HEK293 (cell line): ENCODE data around the gene MYO1C.

ENCODE experiments used
- CTCF ChIA-PET: fragments of 350-600 bp; formaldehyde crosslinking; extraction: SDS; loops from one replicate; lab custom pipeline; 2021; ENCODE audit warnings: antibody characterized with exemption; lab: Yijun Ruan, JAX
- POLR2A ChIA-PET: fragments of 300-600 bp; formaldehyde crosslinking; extraction: SDS; loops from one replicate; lab custom pipeline; 2020; ENCODE audit warnings: antibody characterized with exemption, inconsistent platforms; lab: Yijun Ruan, JAX
- H3K27ac ChIP-seq: fragments of 200-500 bp; sonication (Bioruptor generic); 2 replicates; pipeline ENCODE4 v1.5.1; 2014; ENCODE audit warnings: low read depth, low read length, control low read depth, inconsistent platforms; ENCODE audit errors: extremely low read depth
- H3K36me3 ChIP-seq, 2 experiments: fragments of 200-500 bp in 1 of 2; sonication (Bioruptor generic) in 1 of 2; 1 replicate in 1 of 2; 2 replicates in 1 of 2; pipeline ENCODE4 v1.5.1; 2014 to 2017; ENCODE audit warnings: inconsistent platforms in 2 of 2, low read length in 2 of 2; ENCODE audit not compliant: control insufficient read depth in 2 of 2, insufficient read depth in 1 of 2
- H3K4me1 ChIP-seq: fragments of 200-500 bp; sonication (Bioruptor generic); 2 replicates; pipeline ENCODE4 v1.5.1; 2014; ENCODE audit warnings: mild to moderate bottlenecking, low read length, inconsistent platforms; ENCODE audit not compliant: control insufficient read depth, insufficient read depth
- H3K4me3 ChIP-seq: 2 replicates; pipeline ENCODE4 v1.5.1; 2011; ENCODE audit warnings: low read depth, mild to moderate bottlenecking, control low read depth, low read length, moderate library complexity
- H3K9me3 ChIP-seq: fragments of 200-500 bp; sonication (Bioruptor generic); 2 replicates; pipeline ENCODE4 v1.5.1; 2014; ENCODE audit warnings: low read depth, low read length, inconsistent platforms; ENCODE audit not compliant: control insufficient read depth, insufficient read depth
- BCL6B ChIP-seq: fragments of 450-650 bp; formaldehyde crosslinking; IDR thresholded peaks from 2 replicates; pipeline ENCODE4 v1.5.1; 2017; ENCODE audit warnings: missing biosample characterization, missing genetic modification characterization
- EGR2 ChIP-seq: fragments of 450-650 bp; formaldehyde crosslinking; IDR thresholded peaks from 2 replicates; pipeline ENCODE4 v1.5.1; 2016; ENCODE audit warnings: low read depth, missing biosample characterization, missing genetic modification characterization
- IKZF3 ChIP-seq: fragments of 450-650 bp; IDR thresholded peaks from 2 replicates; pipeline ENCODE4 v1.5.0; 2018; ENCODE audit warnings: missing biosample characterization, mild to moderate bottlenecking, missing genetic modification characterization, moderate library complexity
- KLF1 ChIP-seq: fragments of 450-650 bp; formaldehyde crosslinking; IDR thresholded peaks from 2 replicates; pipeline ENCODE4 v1.5.1; 2016; ENCODE audit warnings: missing biosample characterization, missing genetic modification characterization
- PRDM1 ChIP-seq: fragments of 450-650 bp; formaldehyde crosslinking; IDR thresholded peaks from 2 replicates; pipeline ENCODE4; 2016; ENCODE audit warnings: missing biosample characterization, missing genetic modification characterization
- PRDM4 ChIP-seq: fragments of 450-650 bp; formaldehyde crosslinking; IDR thresholded peaks from 2 replicates; pipeline ENCODE4 v1.5.1; 2017; ENCODE audit warnings: missing biosample characterization, missing genetic modification characterization
- REPIN1 ChIP-seq: fragments of 450-650 bp; formaldehyde crosslinking; IDR thresholded peaks from 2 replicates; pipeline ENCODE4 v1.5.1; 2017; ENCODE audit warnings: missing biosample characterization, missing genetic modification characterization, low read depth
- SCRT2 ChIP-seq: fragments of 450-650 bp; formaldehyde crosslinking; IDR thresholded peaks from 2 replicates; pipeline ENCODE4 v1.5.1; 2016; ENCODE audit warnings: missing biosample characterization, missing genetic modification characterization
- ZBTB17 ChIP-seq: fragments of 450-650 bp; formaldehyde crosslinking; IDR thresholded peaks from 2 replicates; pipeline ENCODE4 v1.5.1; 2016; ENCODE audit warnings: missing biosample characterization, missing genetic modification characterization
- ZFHX2 ChIP-seq: fragments of 450-650 bp; formaldehyde crosslinking; conservative IDR thresholded peaks from 2 replicates; pipeline ENCODE4 v1.5.1; 2016; ENCODE audit warnings: missing biosample characterization, missing genetic modification characterization
- ZFP37 ChIP-seq: fragments of 450-650 bp; formaldehyde crosslinking; IDR thresholded peaks from 2 replicates; pipeline ENCODE4 v1.5.1; 2016; ENCODE audit warnings: missing biosample characterization, missing genetic modification characterization
- ZIC2 ChIP-seq: fragments of 450-650 bp; formaldehyde crosslinking; IDR thresholded peaks from 2 replicates; pipeline ENCODE4 v1.5.1; 2016; ENCODE audit warnings: missing biosample characterization, missing genetic modification characterization
- ZNF10 ChIP-seq: fragments of 450-650 bp; formaldehyde crosslinking; IDR thresholded peaks from 2 replicates; pipeline ENCODE4 v1.5.1; 2017; ENCODE audit warnings: missing biosample characterization, missing genetic modification characterization
- ZNF223 ChIP-seq: fragments of 450-650 bp; formaldehyde crosslinking; IDR thresholded peaks from 2 replicates; pipeline ENCODE4 v1.5.1; 2016; ENCODE audit warnings: missing biosample characterization, missing genetic modification characterization
- ZNF335 ChIP-seq: fragments of 450-650 bp; formaldehyde crosslinking; conservative IDR thresholded peaks from 2 replicates; pipeline ENCODE4 v1.5.1; 2016; ENCODE audit warnings: missing biosample characterization, missing genetic modification characterization
- ZNF366 ChIP-seq: fragments of 450-650 bp; formaldehyde crosslinking; conservative IDR thresholded peaks from 2 replicates; pipeline ENCODE4 v1.5.1; 2016; ENCODE audit warnings: missing biosample characterization, missing genetic modification characterization
- ZNF37A ChIP-seq: fragments of 450-650 bp; IDR thresholded peaks from 2 replicates; pipeline ENCODE4 v1.5.1; 2018; ENCODE audit warnings: missing biosample characterization, missing genetic modification characterization
- ZNF391 ChIP-seq: fragments of 450-650 bp; formaldehyde crosslinking; IDR thresholded peaks from 2 replicates; pipeline ENCODE4 v1.5.1; 2016; ENCODE audit warnings: low read depth, missing biosample characterization, missing genetic modification characterization, borderline replicate concordance
- ZNF426 ChIP-seq: fragments of 450-650 bp; formaldehyde crosslinking; IDR thresholded peaks from 2 replicates; pipeline ENCODE4 v1.5.1; 2017; ENCODE audit warnings: missing biosample characterization, missing genetic modification characterization, mild to moderate bottlenecking, inconsistent platforms, moderate library complexity
- ZNF600 ChIP-seq: fragments of 450-650 bp; formaldehyde crosslinking; IDR thresholded peaks from 2 replicates; pipeline ENCODE4 v1.5.1; 2016; ENCODE audit warnings: missing biosample characterization, missing genetic modification characterization
- ZNF654 ChIP-seq: fragments of 450-650 bp; formaldehyde crosslinking; IDR thresholded peaks from 2 replicates; pipeline ENCODE4 v1.5.1; 2016; ENCODE audit warnings: low read depth, missing biosample characterization, missing genetic modification characterization
- ZNF660 ChIP-seq: fragments of 450-650 bp; IDR thresholded peaks from 2 replicates; pipeline ENCODE4 v1.5.1; 2018; ENCODE audit warnings: missing biosample characterization, mild to moderate bottlenecking, missing genetic modification characterization
- ZNF677 ChIP-seq: fragments of 450-650 bp; IDR thresholded peaks from 2 replicates; pipeline ENCODE4 v1.5.0; 2018; ENCODE audit warnings: missing biosample characterization, mild to moderate bottlenecking, missing genetic modification characterization, moderate library complexity
- ZNF777 ChIP-seq: fragments of 450-650 bp; formaldehyde crosslinking; IDR thresholded peaks from 2 replicates; pipeline ENCODE4 v1.5.1; 2017; ENCODE audit warnings: missing biosample characterization, missing genetic modification characterization, borderline replicate concordance
- ZSCAN30 ChIP-seq: fragments of 450-650 bp; IDR thresholded peaks from 2 replicates; pipeline ENCODE4 v1.5.1; 2018; ENCODE audit warnings: missing biosample characterization, mild to moderate bottlenecking, missing genetic modification characterization, moderate library complexity
- TF ChIP-seq, protein P1 (sequence below): fragments of 450-650 bp; formaldehyde crosslinking; IDR thresholded peaks from 2 replicates; pipeline ENCODE4 v1.5.1; 2016; ENCODE audit warnings: missing biosample characterization, missing genetic modification characterization
- TF ChIP-seq, protein P2 (sequence below): fragments of 450-650 bp; formaldehyde crosslinking; IDR thresholded peaks from 2 replicates; pipeline ENCODE4 v1.5.1; 2016; ENCODE audit warnings: missing biosample characterization, missing genetic modification characterization

The MYO1C gene

GRCh38 chr17:1515640-1516387, 23.3 kb upstream of the MYO1C start:
- H3K36me3 ChIP-seq = peaks cover 9 to 64% of the 10 kb centered on the region in 2 experiments; a peak in 2 of 3 replicates
- POLR2A ChIA-PET = interaction anchor here (0.6 to 2.5 kb wide), 39 partner anchors 9 to 312 kb away, joined by 3 to 24 read pairs (median 5); partner anchors contain the start of genes CRK, MYO1C, PITPNA and SLC43A2
- 0 out of 2 replicates have a peak, but pooled peaks have one; percentile 20 for TF ChIP-seq EGR2 (tag by site-specific recombination)
- peak; percentile 70; the same call in 1 of the 2 replicates for TF ChIP-seq REPIN1 (tag by site-specific recombination)
- TF ChIP-seq ZNF777 (tag by site-specific recombination) = 0 out of 2 replicates have a peak, but pooled peaks have one; percentile 30
- peak; percentile 67 for TF ChIP-seq ZFHX2 (tag by site-specific recombination)
- TF ChIP-seq, protein P1, sequence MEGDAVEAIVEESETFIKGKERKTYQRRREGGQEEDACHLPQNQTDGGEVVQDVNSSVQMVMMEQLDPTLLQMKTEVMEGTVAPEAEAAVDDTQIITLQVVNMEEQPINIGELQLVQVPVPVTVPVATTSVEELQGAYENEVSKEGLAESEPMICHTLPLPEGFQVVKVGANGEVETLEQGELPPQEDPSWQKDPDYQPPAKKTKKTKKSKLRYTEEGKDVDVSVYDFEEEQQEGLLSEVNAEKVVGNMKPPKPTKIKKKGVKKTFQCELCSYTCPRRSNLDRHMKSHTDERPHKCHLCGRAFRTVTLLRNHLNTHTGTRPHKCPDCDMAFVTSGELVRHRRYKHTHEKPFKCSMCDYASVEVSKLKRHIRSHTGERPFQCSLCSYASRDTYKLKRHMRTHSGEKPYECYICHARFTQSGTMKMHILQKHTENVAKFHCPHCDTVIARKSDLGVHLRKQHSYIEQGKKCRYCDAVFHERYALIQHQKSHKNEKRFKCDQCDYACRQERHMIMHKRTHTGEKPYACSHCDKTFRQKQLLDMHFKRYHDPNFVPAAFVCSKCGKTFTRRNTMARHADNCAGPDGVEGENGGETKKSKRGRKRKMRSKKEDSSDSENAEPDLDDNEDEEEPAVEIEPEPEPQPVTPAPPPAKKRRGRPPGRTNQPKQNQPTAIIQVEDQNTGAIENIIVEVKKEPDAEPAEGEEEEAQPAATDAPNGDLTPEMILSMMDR = peak; percentile 53
- TF ChIP-seq IKZF3 (tag by site-specific recombination) = peak; percentile 23
- peak; percentile 57 for TF ChIP-seq ZSCAN30 (tag by site-specific recombination)
- peak; percentile 60; the same call in 1 of the 2 replicates for TF ChIP-seq PRDM4 (tag by site-specific recombination)
- TF ChIP-seq ZNF426 (tag by site-specific recombination) = no peak
- no peak for TF ChIP-seq ZNF37A (tag by site-specific recombination)
- TF ChIP-seq BCL6B (tag by site-specific recombination) = no peak
- TF ChIP-seq SCRT2 (tag by site-specific recombination) = peak; percentile 88
- TF ChIP-seq ZFP37 (tag by site-specific recombination) = no peak
- TF ChIP-seq ZNF660 (tag by site-specific recombination) = 0 out of 2 replicates have a peak, but pooled peaks have one; percentile 23
- TF ChIP-seq ZNF654 (tag by site-specific recombination) = peak; percentile 79
- 0 out of 2 replicates have a peak, but pooled peaks have one; percentile 20 for TF ChIP-seq ZNF600 (tag by site-specific recombination)
- peak; percentile 59 for TF ChIP-seq PRDM1 (tag by site-specific recombination)
- 0 out of 2 replicates have a peak, but pooled peaks have one; percentile 32 for TF ChIP-seq ZNF10 (tag by site-specific recombination)
- peak; percentile 51 for TF ChIP-seq KLF1
- TF ChIP-seq ZNF223 (tag by site-specific recombination) = 0 out of 2 replicates have a peak, but pooled peaks have one; percentile 19
- TF ChIP-seq ZNF366 (tag by site-specific recombination) = 0 out of 2 replicates have a peak, but pooled peaks have one; percentile 12
- TF ChIP-seq ZNF677 = no peak
- peak; percentile 67 for TF ChIP-seq ZIC2 (tag by site-specific recombination)
- peak; percentile 46 for TF ChIP-seq ZBTB17 (tag by site-specific recombination)
- peak; percentile 53 for TF ChIP-seq ZNF335 (tag by site-specific recombination)
- TF ChIP-seq, protein P2, sequence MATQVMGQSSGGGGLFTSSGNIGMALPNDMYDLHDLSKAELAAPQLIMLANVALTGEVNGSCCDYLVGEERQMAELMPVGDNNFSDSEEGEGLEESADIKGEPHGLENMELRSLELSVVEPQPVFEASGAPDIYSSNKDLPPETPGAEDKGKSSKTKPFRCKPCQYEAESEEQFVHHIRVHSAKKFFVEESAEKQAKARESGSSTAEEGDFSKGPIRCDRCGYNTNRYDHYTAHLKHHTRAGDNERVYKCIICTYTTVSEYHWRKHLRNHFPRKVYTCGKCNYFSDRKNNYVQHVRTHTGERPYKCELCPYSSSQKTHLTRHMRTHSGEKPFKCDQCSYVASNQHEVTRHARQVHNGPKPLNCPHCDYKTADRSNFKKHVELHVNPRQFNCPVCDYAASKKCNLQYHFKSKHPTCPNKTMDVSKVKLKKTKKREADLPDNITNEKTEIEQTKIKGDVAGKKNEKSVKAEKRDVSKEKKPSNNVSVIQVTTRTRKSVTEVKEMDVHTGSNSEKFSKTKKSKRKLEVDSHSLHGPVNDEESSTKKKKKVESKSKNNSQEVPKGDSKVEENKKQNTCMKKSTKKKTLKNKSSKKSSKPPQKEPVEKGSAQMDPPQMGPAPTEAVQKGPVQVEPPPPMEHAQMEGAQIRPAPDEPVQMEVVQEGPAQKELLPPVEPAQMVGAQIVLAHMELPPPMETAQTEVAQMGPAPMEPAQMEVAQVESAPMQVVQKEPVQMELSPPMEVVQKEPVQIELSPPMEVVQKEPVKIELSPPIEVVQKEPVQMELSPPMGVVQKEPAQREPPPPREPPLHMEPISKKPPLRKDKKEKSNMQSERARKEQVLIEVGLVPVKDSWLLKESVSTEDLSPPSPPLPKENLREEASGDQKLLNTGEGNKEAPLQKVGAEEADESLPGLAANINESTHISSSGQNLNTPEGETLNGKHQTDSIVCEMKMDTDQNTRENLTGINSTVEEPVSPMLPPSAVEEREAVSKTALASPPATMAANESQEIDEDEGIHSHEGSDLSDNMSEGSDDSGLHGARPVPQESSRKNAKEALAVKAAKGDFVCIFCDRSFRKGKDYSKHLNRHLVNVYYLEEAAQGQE = 0 out of 2 replicates have a peak, but pooled peaks have one; percentile 7
- no peak for TF ChIP-seq ZNF391 (tag by site-specific recombination)
- TF ChIP-seq, all 188 proteins: peak for 21
- no peaks in the 10 kb centered on the region for H3K9me3 ChIP-seq
- no peaks in the 10 kb centered on the region for H3K4me1 ChIP-seq
- peak overlapping the region; percentile 50; the same call in 1 of the 2 replicates for H3K27ac ChIP-seq
- peak overlapping the region; percentile 96 for H3K4me3 ChIP-seq
- CTCF ChIA-PET = interaction anchor here (0.6 to 3.0 kb wide), 26 partner anchors 10 to 256 kb away, joined by 3 to 39 read pairs (median 5); partner anchors contain the start of gene TRARG1
